Suprapubic skin (tissue), 4 donors: Measurements from ENCODE around the gene IL5. TPM values are rescaled to one million over a fixed set of nuclear protein-coding genes. Genes with fewer than 3 reads are reported as not detected.

Experiments used
- DNase-seq, 2 donors: peaks; one replicate each; pipeline ENCODE4 v3.0.0-alpha.2; 2019; ENCODE audit warnings: low spot score in 2 of 2
- H3K27ac ChIP-seq: fragments of 200-600 bp; sonication (generic); one replicate; pipeline ENCODE4 v1.5.1; 2019
- H3K27me3 ChIP-seq: fragments of 200-600 bp; sonication (generic); one replicate; pipeline ENCODE4 v1.5.1; 2019
- H3K36me3 ChIP-seq: fragments of 200-600 bp; sonication (generic); one replicate; pipeline ENCODE4 v1.5.1; 2019
- H3K4me1 ChIP-seq: fragments of 200-600 bp; sonication (generic); one replicate; pipeline ENCODE4 v1.5.1; 2019
- H3K4me3 ChIP-seq: fragments of 200-600 bp; sonication (generic); one replicate; pipeline ENCODE4 v1.5.1; 2019; ENCODE audit warnings: mild to moderate bottlenecking
- H3K9me3 ChIP-seq: fragments of 200-600 bp; sonication (generic); one replicate; pipeline ENCODE4 v1.5.1; 2019
- EP300 ChIP-seq: sonication (generic); formaldehyde crosslinking; IDR thresholded peaks from one replicate; pipeline ENCODE4 v1.6.1; 2017; ENCODE audit warnings: antibody characterized with exemption
- POLR2A ChIP-seq, 2 donors: fragments of 450-650 bp; IDR thresholded peaks; one replicate each; pipeline ENCODE4 v1.6.1; 2017; ENCODE audit warnings: antibody characterized with exemption in 2 of 2, mild to moderate bottlenecking in 2 of 2, moderate library complexity in 2 of 2
- POLR2AphosphoS5 ChIP-seq, 3 donors: sonication (generic); formaldehyde crosslinking; IDR thresholded peaks; one replicate each; pipeline ENCODE4 v1.6.1; 2017; ENCODE audit warnings: antibody characterized with exemption in 3 of 3
- WGBS: methylation state at CpG from one replicate; pipeline ENCODE4 v1.1.5; 2018; 5-methylcytosine and 5-hydroxymethylcytosine counted together
- total RNA-seq, 4 donors: library from RNA; depleted of rRNA; stranded (reverse); fragments of >200 nt; gene quantifications; one replicate each; pipeline ENCODE4 v1.1.0, GENCODE V29; 2016
- TF ChIP-seq, protein P1 (sequence below), 2 donors: fragments of 200-600 bp in 1 of 2; fragments of 450-650 bp in 1 of 2; sonication (generic) in 1 of 2; IDR thresholded peaks; one replicate each; pipeline ENCODE4 v1.5.1; 2016 to 2019; ENCODE audit warnings: antibody characterized with exemption in 2 of 2, mild to moderate bottlenecking in 1 of 2, moderate library complexity in 1 of 2

IL5 gene
- total RNA-seq, 4 donors from 2014 or later = not detected

DNA sequence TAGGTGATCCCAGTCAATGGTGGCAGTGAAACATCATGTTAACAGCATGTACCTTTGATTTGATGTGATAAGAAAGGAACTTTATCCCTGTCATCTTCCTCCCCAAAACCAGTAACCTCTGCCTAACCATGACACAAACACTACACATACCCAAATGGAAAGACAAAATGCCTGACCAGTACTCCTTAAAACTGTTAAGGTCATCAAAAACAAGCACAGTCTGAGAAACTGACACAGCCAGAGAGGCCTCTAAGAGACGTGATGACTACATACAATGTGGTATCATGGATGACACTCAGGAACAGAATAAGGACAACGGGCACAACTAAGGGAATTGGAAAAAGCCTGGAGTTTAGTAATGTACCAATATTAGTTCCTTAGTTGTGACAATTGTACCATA is 3.9 kb upstream of the IL5 start:
- 87% methylated on average over 2 of the region's 2 CpGs for WGBS
- H3K4me1 ChIP-seq = no peaks in the 10 kb centered on the region
- no peak for DNase-seq
- no peaks in the 10 kb centered on the region for H3K36me3 ChIP-seq
- H3K27ac ChIP-seq = no peak overlapping the region
- H3K9me3 ChIP-seq = no peaks in the 10 kb centered on the region
- TF ChIP-seq POLR2AphosphoS5 (IDR thresholded peaks at IDR 0.05) (no peak), POLR2A (IDR thresholded peaks at IDR 0.05) (no peak), EP300 (no peak)
- TF ChIP-seq, protein P1, sequence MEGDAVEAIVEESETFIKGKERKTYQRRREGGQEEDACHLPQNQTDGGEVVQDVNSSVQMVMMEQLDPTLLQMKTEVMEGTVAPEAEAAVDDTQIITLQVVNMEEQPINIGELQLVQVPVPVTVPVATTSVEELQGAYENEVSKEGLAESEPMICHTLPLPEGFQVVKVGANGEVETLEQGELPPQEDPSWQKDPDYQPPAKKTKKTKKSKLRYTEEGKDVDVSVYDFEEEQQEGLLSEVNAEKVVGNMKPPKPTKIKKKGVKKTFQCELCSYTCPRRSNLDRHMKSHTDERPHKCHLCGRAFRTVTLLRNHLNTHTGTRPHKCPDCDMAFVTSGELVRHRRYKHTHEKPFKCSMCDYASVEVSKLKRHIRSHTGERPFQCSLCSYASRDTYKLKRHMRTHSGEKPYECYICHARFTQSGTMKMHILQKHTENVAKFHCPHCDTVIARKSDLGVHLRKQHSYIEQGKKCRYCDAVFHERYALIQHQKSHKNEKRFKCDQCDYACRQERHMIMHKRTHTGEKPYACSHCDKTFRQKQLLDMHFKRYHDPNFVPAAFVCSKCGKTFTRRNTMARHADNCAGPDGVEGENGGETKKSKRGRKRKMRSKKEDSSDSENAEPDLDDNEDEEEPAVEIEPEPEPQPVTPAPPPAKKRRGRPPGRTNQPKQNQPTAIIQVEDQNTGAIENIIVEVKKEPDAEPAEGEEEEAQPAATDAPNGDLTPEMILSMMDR (IDR thresholded peaks at IDR 0.05) = no peak
- no peaks in the 10 kb centered on the region for H3K27me3 ChIP-seq
- no peak overlapping the region for H3K4me3 ChIP-seq

DNA sequence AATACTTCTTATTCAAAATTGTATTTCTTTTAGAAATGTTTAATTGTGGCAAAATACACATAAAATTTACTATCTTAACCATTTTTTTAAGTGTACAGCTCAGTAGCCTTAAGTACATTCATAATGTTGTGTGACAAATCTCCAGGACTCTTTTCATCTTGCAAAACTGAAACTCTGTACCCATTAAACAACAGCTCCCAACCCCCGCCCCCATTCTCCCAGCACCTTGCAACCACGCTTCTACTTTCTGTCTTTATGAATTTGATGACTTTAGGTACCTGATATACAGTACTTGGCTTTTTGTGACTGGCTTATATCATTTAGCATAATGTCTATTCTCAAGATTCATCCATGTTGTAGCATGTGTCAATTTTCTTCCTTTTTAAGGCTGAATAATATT is 2.8 kb upstream of the IL5 start:
- TF ChIP-seq POLR2AphosphoS5 (IDR thresholded peaks at IDR 0.05) (no peak), POLR2A (IDR thresholded peaks at IDR 0.05) (no peak), EP300 (no peak)
- TF ChIP-seq, protein P1 (IDR thresholded peaks at IDR 0.05) = no peak
- Histone ChIP-seq H3K4me1 (no peaks in the 10 kb centered on the region), H3K4me3 (no peak overlapping the region), H3K27me3 (no peaks in the 10 kb centered on the region), H3K9me3 (no peaks in the 10 kb centered on the region), H3K27ac (no peak overlapping the region), H3K36me3 (no peaks in the 10 kb centered on the region)
- WGBS = 87% methylated on average over 2 of the region's 2 CpGs
- no peak for DNase-seq

DNA sequence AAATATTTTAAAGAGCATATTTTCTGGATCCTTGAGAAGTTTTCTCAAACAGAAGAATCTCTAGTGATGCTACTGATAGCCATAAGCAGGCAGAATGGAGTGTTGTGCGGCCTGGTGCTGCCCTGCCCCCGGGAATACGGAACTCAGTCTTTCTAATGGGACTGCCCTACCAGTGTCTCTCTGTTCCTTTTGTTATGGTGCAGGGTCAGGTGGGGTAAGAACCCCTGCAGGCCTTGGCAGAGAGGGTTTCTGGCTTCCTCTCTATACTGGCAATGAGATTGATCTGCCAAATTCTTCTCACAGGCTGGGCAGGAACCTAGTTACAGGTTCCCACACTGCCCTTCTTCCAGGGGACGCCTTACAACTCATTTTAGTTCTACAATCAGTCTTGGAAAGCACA is 2.6 kb downstream of the IL5 start:
- H3K4me3 ChIP-seq = no peak overlapping the region
- H3K27ac ChIP-seq = no peak overlapping the region
- no peaks in the 10 kb centered on the region for H3K36me3 ChIP-seq
- no peak for DNase-seq
- H3K27me3 ChIP-seq = no peaks in the 10 kb centered on the region
- TF ChIP-seq, protein P1 (IDR thresholded peaks at IDR 0.05) = no peak
- TF ChIP-seq POLR2A (IDR thresholded peaks at IDR 0.05) (no peak), POLR2AphosphoS5 (IDR thresholded peaks at IDR 0.05) (no peak), EP300 (no peak)
- no peaks in the 10 kb centered on the region for H3K4me1 ChIP-seq
- no peaks in the 10 kb centered on the region for H3K9me3 ChIP-seq
- 76% methylated on average over 4 of the region's 4 CpGs for WGBS

DNA sequence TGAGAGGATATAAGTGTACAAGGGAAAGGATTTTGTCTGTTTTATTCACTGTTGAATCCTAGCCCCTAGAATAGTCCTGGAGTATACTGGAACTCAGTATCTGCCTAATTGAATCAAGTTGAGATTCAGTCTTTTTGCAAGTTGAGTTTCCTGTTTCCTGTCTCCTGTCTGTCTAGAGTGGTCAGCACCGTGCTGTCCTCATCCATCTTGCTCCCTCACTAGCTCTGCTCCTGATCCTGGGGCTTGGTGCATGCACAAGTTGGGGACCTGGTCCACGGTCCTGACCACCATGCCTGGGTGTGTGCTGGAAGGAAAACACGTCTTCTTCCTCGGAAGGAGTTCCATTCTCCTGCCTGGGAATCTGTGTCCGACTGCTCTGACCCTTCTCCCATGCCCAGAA is 3.2 kb downstream of the IL5 start:
- Histone ChIP-seq H3K4me3 (no peak overlapping the region), H3K4me1 (no peaks in the 10 kb centered on the region), H3K27me3 (no peaks in the 10 kb centered on the region), H3K27ac (no peak overlapping the region), H3K9me3 (no peaks in the 10 kb centered on the region), H3K36me3 (no peaks in the 10 kb centered on the region)
- TF ChIP-seq POLR2A (IDR thresholded peaks at IDR 0.05) = no peak
- no peak for TF ChIP-seq EP300
- no peak for TF ChIP-seq POLR2AphosphoS5 (IDR thresholded peaks at IDR 0.05)
- TF ChIP-seq, protein P1 (IDR thresholded peaks at IDR 0.05) = no peak
- 83% methylated on average over 5 of the region's 5 CpGs for WGBS
- no peak for DNase-seq

DNA sequence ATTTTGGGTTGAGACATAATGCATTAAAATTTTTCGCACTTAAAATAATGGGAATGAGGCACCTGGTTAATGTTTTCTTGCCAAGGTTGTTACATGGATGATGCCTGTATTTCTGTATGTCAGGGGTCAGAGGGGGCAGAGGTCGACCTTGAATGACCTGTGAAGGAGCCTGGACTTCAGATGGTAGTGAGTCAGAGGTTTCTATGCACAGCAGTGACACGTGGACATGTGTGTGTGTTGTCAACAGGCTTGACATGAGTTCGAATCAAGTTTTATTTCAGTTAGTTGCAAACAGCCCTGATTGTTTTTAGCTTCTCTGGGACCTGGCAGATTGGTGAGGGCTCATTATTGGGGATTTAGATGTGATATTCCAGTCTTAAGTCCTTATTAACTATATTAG is 3.6 kb downstream of the IL5 start:
- H3K4me1 ChIP-seq = no peaks in the 10 kb centered on the region
- H3K27ac ChIP-seq = no peak overlapping the region
- no peak for DNase-seq
- 70% methylated on average over 4 of the region's 4 CpGs for WGBS
- H3K27me3 ChIP-seq = no peaks in the 10 kb centered on the region
- no peak overlapping the region for H3K4me3 ChIP-seq
- TF ChIP-seq POLR2AphosphoS5 (IDR thresholded peaks at IDR 0.05) (no peak), EP300 (no peak), POLR2A (IDR thresholded peaks at IDR 0.05) (no peak)
- TF ChIP-seq, protein P1 (IDR thresholded peaks at IDR 0.05) = no peak
- no peaks in the 10 kb centered on the region for H3K36me3 ChIP-seq
- no peaks in the 10 kb centered on the region for H3K9me3 ChIP-seq
